HG02759 (cell line): ENCODE measurements around the gene TMEM231.
"Not testable (repeated sequence)": the region's sequence is repeated elsewhere in the genome, so short reads cannot be mapped to it uniquely, and the experiment has no call there.

Experiments
- ATAC-seq: cut with Tn5 transposase; IDR thresholded peaks from one replicate; pipeline ENCODE4 v1.9.1; 2021; ENCODE audit warnings: mild to moderate bottlenecking, moderate library complexity; ENCODE audit not compliant: unreplicated experiment

The TMEM231 gene

DNA sequence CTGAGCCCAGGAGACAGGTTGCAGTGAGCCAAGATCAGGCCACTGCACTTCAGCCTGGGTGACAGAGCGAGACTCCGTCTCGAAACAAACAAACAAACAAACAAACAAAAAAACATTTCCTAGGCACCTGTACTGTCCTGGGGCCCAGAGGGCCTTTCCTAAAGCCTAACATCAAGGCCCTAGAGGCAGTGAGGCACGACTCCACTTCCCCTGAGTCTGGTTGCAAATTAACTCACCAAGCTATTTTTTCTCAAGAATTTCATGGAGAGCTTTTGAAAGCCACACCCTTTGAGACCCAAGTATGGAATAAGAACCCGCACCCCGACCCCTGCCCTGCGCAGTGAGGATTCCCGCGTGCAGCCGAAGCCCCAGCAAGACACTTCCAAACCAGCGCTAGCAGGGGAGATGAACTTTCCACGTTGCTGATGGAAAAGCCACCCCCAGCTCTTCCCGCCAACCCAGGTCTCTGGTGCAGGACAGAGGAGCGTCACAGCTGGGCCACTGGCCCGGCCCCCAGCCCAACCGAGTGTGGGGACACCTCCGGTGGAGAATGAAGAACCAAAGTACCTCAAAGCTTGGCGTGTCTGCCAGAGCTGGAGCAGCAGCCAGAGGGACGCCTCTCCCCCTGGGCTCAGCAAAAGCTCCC lies 21.4 kb downstream of the TMEM231 start:
- no peak for ATAC-seq

DNA sequence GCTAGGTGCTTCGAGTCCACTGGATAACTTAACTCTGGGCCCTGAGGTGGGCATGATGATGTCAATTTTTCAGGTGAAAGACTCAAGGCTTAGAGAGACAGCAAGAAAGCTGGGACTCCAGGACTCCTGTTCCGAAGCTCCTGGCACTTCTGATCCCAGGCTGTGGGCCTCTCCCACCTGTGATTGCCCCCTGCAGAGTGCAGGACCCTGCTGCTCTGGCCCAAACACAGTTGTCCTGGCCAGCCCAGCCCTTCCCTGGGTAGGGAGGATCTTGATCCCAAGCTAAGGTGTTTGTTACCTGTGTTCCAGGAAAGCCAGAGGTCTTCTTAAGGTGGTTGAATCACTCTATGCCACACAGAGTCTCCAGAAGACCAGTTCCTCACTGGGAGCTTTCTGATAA lies 23.3 kb downstream of the TMEM231 start:
- ATAC-seq = no peak

DNA sequence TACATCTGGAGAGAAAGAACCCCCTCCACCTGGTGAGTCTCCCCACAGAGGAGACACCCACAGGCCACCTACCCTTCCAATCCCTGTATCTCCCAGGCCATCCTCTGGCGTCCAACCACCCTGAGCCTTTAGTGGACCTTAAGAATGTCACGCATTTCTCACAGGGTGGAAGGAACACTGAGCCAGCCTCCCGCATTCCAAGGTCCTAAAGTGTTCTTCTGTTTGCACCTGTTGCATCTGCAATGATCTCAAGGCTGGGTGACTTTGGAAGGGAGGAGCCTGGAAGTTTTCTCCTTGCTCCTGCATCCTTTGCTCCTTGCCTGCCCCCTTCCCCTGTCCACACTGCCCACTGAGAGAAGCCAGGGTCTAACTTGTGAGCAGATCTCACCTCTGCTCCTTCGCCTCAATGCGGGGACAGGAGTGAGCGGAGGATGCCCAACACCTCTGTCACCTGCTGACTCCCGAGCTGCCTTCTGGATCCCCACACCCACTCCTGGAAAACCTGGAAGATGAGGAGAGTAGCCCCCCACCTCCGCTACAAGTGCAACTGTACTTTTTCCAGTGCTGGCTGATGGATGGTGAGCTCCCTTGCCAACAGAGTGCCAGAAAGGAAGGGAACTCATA lies 23.8 kb downstream of the TMEM231 start:
- ATAC-seq = no peak

DNA sequence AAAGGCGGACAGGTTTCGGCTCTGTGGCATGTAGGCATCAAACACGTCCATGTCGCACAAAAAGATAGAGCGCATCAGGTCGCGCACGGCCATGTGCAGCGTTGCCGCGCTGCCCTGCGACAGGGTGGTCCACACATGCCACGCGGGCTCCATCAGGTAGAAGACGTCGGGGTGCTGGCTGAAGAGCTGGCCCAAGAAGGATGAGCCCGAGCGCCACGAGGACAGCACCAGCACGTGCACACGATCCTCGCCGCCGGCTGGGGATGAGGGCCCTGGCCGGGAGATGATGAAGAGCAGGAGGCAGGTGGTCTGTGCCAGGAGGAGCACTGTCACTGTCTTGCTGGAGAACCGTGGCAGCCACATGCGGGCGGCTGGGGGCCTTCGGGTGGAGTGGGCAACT lies 26.1 kb downstream of the TMEM231 start:
- no peak for ATAC-seq

DNA sequence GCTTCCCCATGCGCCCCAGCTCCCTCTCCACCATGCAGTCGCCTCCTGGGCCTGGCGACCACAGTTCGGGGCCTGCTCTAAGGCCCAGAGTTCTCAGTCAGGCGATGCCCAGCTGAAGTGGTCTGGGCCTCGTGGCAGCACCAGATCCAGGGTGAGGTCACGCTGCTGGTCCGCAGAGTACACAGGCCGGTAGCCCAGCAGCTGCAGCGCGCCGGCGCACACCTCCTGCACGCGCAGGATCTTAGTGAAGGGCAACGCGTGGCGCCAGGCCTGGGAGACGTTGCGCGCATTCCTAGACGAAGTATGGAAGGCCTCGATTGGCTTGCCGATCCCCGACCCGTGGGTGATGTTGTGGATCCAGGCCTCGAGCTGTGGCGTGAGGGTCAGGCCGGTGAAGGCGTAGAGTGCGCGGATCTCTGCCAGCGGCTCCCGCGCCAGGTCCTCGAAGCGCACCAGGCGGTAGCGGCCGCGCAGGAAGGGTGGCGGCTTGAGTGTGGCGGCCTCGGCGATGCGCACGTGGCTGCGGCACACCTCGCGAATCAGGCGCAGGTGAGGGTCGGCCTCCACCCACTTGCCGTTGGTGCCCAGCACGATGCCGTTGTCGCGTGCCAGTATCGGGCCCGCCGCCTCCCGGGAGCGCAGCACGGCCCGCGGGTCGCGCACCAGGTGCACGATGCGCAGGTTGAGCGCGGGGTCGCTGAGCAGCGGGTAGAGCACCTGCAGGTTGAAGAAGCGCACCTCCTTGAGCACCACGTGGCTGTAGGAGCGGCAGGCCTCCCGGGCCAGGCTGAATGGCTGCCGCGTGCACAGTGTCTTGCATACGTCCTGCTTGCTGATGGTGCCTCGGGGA lies 26.8 kb downstream of the TMEM231 start:
- no peak for ATAC-seq

DNA sequence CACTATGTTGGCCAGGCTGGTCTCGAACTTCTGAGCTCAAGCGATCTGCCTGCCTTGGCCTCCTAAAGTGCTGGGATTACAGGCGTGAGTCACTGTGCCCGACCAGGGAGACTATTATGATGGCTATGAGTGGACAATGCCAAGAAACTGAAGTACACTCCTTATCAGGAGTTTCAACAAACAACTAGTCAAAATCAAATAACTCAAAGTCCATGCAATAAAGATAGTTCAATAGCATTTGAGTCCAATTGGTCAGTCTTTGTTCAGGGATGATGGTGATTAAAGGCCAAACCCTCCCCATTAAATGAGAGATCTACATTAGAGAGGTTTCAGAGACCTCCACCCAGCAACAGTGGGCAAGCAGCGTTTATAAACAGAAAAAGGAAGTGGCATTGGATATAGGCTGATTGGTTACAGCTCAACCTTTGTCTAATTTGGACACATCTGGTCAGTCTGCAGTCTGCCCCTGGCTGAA lies 28.2 kb downstream of the TMEM231 start:
- ATAC-seq = no peak

DNA sequence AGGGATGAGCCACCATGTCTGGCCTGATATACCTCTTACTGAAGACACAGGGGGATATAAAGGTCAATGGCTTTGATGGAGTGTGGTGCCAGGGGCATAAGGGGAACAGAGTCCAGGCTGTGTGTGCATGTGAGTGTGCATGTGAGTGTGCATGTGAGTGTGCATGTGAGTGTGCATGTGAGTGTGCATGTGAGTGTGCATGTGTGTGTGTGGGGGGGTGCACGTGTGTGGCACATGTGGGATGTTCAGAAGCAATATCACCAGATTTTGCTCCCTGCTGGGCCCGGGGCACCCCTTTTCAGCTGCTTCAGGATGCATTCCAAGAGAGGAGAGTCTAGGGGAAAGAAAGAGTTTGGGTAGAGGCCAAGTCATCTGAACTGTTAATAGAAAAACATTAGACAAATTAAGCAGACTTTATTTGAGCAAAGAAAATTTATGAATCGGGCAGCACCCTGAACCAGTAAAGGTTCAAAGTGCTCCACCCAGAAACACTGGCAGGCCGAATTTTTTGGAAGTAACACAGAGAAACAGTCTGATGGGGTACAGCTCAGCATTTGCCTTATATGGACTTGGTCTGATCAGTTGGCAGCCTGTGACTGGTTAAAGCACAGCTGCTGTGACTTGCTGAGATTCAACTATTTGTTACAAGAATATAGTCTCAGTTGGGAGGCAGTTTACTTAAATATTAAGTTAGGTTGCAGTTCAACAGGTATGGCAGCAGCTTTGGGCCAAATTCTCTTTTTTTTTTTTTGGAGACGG lies 29.8 kb downstream of the TMEM231 start:
- ATAC-seq = no peak

DNA sequence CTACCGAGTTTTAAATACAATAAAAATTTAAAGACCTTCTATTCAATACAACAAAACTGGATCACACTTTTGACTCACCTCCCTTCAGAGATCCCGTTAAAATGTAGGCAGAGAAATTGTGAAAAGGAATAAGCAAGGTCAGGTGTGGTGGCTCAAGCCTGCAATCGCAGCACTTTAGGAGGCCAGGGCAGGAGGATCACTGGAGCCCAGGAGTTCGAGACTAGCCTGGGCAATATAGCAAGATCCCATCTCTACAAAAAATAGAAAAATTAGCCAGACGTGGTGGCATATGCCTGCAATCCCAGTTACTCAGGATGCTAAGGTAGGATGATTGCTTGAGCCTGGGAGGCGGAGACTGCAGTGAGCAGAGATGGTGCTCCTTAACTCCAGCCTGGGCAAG lies 36.9 kb downstream of the TMEM231 start:
- no peak for ATAC-seq

DNA sequence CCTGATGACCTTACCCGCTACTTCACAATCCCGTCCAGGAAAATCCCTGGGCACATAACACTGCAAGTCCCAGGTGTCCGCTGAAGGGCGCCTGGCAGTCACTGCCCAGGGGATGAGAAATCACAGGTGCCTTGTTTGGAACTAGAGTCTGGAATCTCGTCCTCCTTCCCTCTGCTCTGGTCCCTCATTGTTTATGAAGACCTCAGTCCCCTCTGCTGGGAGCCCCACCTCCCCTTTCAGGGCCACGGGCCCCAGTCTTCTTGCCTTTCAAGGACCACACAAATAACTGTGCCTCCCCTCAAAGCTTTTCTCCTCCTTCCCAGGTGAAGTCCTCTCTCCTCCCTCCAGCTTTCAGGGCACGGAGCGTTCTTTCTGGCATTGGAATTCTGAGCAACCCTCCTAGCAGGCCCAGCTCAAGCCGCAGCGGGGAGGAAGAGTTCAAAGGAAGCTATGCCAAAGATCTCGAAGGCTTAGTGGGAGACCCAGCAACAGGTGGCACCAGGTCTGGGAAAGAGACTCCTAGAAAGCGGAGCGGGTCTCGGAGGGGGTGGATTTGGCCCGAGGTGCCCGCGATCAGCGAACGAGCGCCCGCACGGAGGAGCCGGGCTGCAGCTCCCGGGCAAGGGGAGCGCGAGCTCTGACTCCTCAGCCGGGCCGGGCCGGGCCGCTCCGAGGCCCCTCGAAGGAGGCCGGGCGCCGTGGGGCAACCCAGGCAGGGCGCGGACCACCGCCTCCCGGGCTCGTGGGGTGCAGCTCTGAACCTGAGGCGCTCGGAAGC lies 39.7 kb downstream of the TMEM231 start:
- not testable (repeated sequence) for ATAC-seq

DNA sequence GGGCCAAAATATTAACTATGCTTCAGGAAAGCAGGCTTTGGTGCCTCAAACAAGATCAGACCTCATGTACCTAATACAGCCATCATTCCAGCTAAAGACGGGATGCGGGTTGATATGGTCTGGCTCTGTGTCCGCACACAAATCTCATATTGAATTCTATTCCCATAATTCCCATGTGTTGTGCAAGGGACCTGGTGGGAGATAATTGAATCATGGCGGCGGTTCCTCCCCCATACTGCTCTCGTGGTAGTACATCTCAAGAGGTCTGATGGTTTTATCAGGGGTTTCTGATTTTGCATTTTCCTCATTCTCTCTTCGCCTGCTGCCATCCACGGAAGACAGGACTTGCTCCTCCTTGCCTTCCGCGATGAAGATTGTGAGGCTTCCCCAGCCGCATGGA lies 41.8 kb downstream of the TMEM231 start:
- no peak for ATAC-seq

DNA sequence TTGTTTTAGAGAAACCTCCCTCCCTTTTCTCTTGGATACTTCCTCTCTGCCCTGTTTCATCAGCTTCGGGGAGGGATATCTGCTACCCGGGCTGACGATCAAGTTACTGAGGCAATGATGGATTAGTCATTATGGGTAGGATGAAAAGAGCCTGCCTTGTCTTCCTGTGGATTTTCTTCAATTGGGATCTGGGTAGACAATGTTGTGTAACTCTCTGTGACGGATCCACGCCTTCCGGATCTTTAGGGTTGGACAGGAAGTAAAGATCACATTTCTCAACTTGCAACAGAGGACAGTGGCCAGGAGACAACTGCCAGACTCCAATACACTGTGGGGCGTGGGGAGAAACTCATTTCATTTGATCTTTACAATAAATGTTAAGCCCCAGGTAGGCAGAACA lies 49.5 kb downstream of the TMEM231 start:
- no peak for ATAC-seq

DNA sequence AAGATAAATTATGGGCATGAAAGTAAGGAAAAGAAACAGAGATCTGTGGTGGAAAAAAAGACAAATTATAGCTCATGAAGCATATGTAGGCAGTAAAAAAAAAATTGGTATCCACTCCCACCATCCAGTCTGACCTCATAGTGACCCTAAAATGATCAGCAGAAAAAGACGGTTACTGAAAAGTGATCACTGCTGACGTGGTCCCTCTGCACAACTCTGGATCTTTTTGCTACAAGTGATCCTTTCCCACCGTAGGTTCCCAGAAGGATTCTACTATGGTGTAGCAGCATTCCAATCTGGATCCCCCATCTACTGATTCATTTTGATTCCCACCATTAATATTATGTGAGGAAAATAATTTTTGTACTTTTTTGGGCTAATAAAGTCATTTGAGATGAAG lies 49.9 kb downstream of the TMEM231 start:
- ATAC-seq = no peak

DNA sequence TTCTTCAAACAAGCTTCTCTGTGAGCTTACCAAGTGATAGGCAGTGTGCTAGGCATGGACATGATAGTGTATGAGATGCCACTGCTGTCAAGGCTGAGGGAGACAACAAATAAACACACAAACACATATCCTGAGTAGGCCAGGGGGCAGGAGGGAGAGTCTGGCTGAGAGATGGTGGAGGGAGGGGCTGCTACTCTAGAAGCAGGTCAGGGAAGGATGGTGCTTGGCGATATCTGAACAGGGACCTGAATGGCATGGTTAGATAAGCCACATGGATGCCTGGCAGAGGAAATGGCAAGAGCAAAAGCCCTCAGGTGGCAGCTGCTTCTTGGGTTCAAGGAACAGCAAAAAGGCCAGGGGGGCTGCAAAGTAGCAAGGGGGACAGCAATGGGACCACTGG lies 52.3 kb downstream of the TMEM231 start:
- ATAC-seq = no peak

DNA sequence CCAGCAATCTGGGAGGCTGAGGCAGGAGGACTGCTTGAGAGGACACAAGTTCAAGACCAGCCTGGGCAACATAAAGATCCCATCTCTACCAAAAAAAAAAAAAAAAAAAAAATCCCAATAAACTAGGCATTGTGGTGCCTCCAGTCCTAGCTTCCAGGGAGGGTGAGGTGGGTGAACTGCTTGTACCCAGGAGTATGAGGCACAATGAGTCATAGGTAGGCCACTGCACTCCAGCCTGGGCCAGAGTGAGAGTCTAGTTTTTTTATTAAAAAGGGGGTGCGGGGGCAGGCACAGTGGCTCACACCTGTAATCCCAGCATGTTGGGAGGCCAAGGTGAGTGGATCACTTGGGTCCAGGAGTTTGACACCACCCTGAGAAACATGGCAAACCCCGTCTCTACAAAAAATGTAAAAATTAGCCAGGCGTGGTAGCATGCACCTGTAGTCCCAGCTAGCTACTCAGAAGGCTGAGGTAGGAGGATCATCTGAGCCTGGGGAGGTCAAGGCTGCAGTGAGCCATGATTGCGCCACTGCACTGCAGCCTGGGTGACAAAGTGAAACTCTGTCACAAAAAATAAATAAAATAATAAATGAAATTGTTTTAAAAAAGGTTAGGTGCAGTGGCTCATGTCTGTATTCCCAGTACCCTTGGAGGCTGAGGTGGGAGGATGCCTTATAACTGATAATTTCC lies 53.0 kb downstream of the TMEM231 start:
- no peak for ATAC-seq

DNA sequence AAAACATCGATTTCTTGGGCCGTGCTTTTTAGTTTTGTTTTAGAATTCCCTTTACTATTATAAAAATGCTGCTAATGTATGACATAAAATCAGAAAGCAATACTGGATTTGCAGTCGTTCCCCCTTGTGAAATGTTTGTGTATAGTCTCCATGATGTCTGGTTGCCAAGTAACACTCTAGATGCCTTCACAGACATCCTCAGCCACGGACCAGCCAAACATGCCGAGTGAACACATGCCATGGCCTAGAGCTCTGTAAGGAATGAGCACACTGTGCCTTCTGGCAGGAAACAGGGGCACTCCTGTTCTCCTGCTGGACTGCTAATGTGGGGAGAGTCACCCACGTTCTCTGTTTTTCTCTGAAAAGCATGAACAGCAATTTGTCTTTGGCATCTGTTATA lies 54.2 kb downstream of the TMEM231 start:
- not testable (repeated sequence) for ATAC-seq

DNA sequence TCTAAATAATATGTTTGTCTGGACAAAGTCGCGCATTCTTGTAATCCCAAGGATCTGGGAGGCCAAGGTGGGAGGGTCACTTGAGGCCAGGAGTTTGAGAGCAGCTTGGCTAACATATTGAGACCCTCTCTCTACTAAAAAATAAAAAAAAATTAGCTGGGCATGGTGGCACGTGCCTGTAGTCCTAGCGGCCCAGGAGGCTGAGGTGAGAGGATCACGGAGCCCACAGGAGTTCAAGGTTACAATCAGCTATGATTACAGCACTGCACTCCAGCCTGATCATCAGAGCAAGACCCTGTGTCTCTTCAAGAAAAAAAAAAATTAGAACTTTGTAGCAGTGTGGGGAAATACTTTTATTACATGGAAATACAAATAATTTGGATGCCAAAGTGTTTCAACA lies 54.7 kb downstream of the TMEM231 start:
- ATAC-seq = no peak

DNA sequence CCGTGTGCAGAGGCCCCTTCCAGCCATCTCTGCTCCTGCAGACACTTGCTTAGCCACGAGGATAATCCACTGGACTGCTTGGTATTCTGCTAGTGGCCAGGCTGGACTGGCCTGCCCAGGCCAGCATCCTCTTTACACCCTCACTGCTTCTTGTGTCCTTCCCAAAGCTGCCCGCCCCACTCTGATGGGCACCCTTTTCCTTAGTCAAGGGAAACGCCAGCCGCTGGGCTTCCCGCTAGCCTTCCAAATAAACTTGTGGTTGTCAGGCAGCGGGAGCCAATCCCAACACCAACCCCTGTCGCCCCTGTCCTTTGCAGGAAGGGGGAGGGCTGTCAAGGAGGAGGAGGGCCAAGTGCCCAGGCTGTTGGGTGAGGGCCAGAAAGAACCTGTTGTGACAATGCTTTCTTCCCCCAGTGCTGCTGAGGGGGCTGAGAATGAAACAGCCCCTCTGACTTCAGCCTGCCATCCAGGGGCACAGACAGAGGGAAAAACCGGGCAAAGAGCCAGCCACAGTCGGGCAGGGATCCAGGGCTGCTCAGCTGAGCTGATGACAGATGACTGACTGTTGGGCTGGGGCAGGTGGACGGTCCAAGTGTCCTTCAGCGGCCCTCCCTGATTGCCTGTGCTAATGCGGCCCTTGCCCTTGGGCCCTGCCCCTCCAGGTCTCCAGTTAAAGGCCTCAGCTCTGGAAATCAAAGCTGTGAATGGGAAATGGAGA lies 57.3 kb downstream of the TMEM231 start:
- ATAC-seq = not testable (repeated sequence)

DNA sequence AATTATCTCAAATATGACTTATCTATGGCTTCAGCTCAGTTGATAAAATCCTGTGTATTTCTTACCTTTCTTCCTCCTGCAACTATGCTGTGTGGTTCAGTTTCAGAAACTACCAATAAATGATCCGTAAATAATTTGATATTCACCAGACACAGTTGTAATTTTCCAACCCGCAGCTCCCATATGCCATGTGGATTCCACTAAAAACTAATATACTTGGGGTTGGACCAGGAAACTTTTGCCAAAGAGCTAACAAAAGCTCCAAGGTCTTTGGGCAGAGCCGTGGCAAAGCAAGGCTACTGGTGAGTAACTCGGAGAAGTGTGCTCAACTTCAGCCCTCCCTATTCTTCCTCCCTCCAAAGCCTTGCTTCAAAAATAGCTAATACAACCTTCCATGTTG lies 58.5 kb downstream of the TMEM231 start:
- no peak for ATAC-seq

DNA sequence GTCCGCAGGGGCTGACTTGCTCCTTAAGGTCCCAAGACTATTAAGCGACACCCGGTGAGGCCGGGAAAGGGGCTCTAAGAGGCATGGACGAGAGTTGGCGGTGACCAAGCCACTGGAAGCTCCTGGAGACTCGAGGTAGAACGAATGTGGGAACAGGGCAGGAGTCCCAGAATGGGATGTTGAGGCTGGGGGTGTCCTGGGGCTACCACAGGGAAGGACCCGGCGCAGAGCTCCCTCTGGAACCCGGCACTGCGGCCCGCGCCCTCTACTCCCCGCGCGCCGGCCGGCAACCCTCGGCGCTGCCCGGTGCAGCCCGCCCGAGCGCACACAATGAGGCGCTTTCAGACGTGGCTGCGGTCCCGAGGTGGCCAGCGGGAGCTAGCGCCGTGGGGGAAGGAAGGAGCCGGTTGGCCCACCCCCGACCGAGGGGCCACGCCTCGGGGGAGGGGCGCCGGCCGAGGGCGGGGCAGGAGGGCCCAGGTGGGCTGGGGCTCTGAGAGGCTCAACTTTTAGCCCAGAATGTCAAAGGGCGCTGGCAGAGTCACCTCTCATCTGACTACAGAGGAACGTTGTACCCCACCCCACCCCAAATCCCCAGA lies 60.9 kb downstream of the TMEM231 start, which contains the start of gene CHST6:
Gene CHST6, minus strand, starts transcription at position 366 of the 599 bp plus-strand sequence. CDS start 15,613 bp downstream, outside the sequence.
- ATAC-seq = peak; percentile 85
